SU-DHL-6 (cell line): Measurements from ENCODE around the gene RORC.

Source experiments
- CTCF ChIP-seq: fragments of 200-600 bp; sonication (generic); IDR thresholded peaks from one replicate; pipeline ENCODE4 v1.5.1; 2017; ENCODE audit warnings: antibody characterized with exemption, mild to moderate bottlenecking, low read length, moderate library complexity; ENCODE audit not compliant: insufficient read depth, poor library complexity, severe bottlenecking
- EZH2phosphoT487 ChIP-seq: fragments of 200-600 bp; sonication (generic), shearing (Covaris generic); conservative IDR thresholded peaks from 2 replicates; pipeline ENCODE4 v1.6.1; 2018; ENCODE audit warnings: mild to moderate bottlenecking, antibody characterized with exemption, low read length, moderate library complexity, mixed read lengths

GRCh38 chr1:151756291-151756690 lies 75.3 kb downstream of the RORC start:
- TF ChIP-seq EZH2phosphoT487 (no peak), CTCF (no peak)
